HG02588 (cell line): Measurements from ENCODE around the gene EMC1.
"Not testable (repeated sequence)": the region's sequence is repeated elsewhere in the genome, so short reads cannot be mapped to it uniquely, and the experiment has no call there.

Experiments
- ATAC-seq: cut with Tn5 transposase; IDR thresholded peaks from one replicate; pipeline ENCODE4 v1.9.1; 2021; ENCODE audit warnings: mild to moderate bottlenecking, moderate library complexity; ENCODE audit not compliant: unreplicated experiment

The EMC1 gene

GRCh38 chr1:19196331-19196730, 55.0 kb downstream of the EMC1 start:
- ATAC-seq: no peak

DNA sequence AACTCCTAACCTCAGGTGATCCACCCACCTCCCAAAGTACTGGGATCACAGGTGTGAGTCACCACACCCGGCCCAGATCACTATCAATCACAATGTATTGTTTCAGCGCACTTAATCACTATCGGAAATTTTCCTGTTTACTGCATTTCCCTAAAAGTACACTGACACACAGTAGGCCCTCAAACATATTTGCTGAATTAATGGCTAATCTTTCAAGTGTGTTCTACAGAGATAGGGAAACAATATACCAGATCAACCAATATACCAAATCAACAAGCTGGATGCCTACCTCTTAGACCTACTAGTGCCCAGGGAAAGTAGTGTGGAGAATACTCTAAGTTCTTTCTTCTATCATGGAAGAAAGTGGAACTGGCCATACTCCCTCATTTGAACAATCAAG, 58.3 kb downstream of the EMC1 start:
- ATAC-seq: no peak

- ATAC-seq: no peak
These were observed 59.5 kb downstream of the EMC1 start for GRCh38 chr1:19191811-19192210.

DNA sequence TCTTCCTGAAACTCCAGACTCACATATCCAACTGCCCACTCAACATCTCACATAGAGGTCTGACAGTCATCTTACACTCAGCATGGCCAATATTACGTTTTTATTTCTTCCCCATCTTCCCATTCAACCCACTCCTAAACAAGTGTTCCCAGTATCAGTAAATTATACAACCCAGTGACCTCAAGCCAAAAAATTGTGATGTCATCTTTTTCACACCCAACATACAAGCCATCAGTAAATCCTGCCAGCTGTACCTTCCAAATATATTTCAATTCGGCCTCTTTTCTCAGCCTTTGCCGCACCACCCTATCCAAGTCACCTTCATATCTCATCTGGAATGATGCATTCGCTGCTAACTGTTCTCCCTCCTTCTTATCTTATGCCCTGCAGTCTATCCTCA, 60.9 kb downstream of the EMC1 start:
- ATAC-seq: no peak

DNA sequence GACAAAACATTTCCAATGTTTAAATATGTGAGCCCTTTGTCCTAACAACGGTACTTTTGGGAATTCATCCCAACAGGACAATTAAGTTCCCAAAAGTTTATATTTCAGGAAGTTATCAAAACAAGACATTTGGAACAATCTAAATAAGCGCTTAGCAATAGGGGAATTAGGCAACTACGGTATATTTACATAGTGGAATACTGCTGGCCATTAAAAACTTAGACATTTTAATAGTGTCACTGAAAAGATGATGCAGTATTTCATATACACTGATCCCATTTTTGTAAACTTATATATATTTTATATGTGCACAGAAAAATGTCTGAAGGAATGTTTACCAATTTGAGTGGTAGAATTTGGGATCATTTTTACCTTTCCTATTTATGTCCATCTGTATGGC, 62.1 kb downstream of the EMC1 start:
- ATAC-seq: no peak

- no peak for ATAC-seq
These were observed 63.5 kb downstream of the EMC1 start for GRCh38 chr1:19187852-19188251.

GRCh38 chr1:19186001-19186400, 65.3 kb downstream of the EMC1 start:
- ATAC-seq: no peak

DNA sequence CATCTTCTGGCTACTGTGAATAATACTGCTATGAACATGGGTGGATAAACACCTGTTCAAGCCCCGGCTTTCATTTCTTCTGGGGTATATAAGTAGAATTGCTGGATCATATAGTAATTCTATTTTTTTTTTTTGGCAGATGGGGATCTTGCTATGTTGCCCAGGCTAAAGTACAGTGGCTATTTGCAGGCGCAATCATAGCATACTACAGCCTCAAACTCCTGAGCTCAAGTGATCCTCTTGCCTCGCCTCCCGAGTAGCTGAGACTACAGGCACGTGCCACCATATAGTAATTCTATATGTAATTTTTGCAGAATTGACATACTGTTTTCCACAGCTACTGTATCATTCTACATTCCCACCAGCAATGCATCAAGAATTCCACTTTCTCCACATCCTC, 69.1 kb downstream of the EMC1 start:
- ATAC-seq: no peak

GRCh38 chr1:19180265-19180657, 71.1 kb downstream of the EMC1 start:
- not testable (repeated sequence) for ATAC-seq

DNA sequence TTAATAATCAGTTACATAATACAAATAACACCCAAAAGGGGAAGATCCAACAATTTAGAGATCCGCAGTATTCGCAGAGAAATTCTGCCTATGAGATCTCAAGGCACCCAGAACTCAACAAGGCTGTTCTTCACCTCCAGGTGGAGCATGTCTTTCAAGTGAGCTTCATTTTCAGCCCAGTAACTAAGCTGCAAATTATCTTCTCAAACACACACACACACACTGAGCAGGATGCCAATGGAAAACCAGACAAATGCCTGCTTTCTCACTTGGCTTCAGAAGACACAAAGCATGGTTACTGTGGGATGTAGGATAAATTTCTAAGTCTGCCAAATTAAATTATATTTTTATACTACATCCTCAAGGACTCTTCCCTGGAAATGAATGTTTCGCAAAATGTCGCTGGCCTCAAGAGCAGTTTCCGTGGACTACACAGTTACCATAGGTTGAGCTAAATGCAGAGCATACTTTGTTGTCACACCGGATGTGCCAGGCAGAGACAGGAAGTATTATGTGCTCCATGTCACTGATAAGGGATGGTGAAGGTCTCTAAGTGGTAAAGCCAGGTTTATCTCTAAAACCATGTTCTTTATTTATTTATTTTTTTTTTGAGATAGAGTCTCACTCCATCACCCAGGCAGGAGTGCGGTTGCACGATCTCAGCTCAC, 71.6 kb downstream of the EMC1 start:
- no peak for ATAC-seq

GRCh38 chr1:19178734-19179398, 72.5 kb downstream of the EMC1 start:
- ATAC-seq: no peak

DNA sequence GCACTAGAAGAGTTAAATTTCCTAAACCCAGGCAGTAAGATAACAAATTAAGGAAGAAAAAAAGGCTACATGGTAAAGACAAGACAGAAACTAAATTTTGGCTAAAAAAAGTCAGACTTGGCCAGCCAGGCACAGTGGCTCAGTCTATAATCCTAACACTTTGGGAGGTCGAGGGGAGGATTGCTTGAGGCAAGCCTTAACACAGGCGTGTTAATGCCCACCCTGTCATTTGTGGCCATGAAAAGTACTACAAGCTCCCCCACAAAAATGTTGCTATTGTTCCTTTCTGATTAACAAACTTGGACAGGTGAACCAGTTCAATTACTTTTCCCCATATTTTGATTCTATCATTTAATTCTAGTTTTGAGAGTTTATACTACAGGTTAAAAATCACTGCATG, 73.5 kb downstream of the EMC1 start:
- ATAC-seq: no peak

DNA sequence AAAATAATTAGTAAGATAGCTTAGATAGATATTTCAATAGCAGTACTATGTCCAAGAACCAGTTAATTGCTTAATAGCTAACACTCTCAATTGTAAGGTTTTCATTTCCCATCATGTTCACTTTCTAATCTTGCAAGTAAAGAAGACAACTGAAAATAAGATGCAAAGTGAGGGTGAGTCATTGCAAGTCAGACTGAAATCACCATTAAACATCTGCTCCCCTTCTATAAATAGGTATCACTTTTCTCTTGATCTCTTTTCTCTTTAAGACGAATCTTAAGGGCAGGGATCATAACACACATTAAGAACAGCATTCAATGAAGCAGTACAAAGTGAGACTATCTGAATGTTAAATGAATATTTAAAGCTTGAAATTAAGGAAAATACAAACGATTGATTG, 81.7 kb downstream of the EMC1 start:
- peak; percentile 45 for ATAC-seq

DNA sequence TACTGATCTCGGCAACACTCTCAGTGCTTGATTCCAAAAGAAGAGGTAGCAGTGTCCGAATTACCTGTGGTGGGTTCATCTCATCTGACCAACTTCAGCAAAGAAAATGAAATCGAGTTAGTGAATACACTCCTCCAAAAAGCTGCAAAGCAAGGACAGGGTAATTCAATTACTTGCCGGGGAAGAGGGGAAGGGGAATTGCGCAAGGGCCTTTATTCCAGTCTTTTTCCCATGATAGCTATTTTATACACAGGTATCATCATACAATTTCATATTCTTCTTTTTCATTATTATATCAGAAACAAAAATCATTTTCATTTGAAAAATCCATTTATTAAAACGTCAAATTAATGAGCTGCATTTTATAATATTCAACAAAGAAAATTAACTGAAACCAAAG, 84.2 kb downstream of the EMC1 start:
- no peak for ATAC-seq

GRCh38 chr1:19166066-19166465, 85.3 kb downstream of the EMC1 start:
- ATAC-seq: no peak
